ENCODE data around the gene EIF1AD.
"Not testable (repeated sequence)": the region's sequence is repeated elsewhere in the genome, so short reads cannot be mapped to it uniquely, and the experiment has no call there.

Gene EIF1AD

DNA sequence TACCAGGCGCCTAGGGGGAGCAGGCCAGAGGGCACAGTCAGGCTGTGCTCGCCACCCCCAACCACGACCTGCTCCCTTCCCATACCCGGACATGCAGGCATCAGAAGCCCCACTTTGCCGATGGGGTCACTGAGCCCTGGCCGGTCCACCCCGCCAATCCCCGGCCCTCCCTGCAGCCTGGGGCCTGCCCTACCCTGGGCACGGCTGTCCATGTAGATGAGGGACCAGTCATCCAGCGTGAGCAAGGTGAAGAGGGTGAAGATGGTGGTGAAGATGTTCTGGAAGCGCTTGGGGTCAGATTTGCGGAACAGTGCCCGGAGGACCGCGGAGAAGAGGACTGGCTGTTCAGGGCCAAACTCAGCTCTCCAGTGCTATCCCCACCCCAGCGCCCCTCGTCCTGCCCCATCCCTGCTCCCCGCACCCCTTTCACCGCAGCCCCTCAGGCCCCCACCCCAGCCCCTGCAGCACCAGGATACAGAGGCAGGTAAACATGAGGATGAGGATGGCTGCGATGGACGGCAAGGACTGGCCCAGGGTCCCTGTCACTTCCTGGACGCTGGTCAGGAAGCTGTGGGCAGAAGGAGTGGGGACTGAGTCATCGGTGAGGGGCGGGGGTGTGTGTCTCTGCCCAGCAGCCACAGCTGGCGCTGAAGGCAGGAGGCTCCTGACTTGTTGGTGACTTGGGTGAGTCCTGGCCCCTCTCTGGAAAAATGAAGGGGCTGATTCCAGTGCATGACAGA lies 18.8 kb upstream of the EIF1AD start:
- DNase-seq, result no peak

DNA sequence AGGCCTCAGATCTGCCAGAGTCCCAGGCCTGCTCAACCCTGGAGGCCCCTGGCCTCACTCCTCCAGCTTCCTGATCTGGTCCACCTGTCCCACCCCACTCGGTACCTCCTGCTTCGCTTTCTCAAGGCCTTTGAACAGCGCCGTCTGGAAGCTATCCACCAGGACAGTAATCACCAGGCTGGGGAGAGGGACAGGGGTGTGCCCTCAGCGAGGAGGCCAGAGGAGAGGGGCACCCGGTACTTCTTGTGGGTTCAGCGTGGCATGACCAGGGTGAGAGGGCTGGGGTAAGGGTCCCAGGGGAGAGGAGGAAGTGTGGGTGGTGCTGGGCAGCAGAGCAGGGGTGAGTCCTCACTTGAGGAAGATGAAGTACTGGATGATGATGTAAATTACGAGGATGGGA lies 18.3 kb upstream of the EIF1AD start:
- DNase-seq, result no peak

DNA sequence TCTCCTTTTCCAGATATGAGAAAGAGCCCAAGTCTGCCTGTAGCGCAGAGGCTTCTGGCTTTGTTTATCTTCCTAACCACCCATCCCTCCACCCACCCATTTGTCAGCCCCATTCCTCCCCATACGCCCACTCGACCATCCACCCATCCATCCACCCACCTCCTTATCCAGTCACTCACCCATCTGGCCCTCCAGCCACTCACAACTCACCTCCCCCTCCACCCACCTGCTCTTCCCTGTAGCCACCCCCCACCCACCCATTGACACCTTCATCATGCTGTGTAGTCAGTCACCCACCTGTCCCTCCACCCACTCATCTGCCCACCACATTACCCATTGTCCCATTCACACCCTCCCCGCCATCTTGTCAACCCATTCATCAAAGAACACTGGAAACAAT lies 15.4 kb upstream of the EIF1AD start:
- no peak for DNase-seq

DNA sequence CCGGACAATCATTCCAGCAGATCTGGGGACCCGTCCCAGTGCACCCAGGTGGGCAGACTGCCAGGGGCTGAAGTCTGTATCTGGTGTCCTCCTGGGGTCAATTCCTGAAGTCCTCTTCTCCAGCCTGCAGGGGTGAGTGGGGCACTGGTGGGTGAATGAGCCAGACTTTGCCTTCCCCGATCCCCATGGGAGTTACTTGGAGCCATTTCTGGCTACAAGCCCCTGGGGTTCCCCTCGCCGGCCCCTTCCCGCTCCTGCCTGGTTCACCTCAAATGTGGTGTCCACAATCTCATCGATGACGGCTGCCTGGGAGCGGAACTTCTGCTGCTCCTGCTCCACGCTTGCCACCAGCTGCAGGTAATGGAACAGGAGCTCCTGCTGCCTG lies 14.8 kb upstream of the EIF1AD start:
- no peak for DNase-seq

DNA sequence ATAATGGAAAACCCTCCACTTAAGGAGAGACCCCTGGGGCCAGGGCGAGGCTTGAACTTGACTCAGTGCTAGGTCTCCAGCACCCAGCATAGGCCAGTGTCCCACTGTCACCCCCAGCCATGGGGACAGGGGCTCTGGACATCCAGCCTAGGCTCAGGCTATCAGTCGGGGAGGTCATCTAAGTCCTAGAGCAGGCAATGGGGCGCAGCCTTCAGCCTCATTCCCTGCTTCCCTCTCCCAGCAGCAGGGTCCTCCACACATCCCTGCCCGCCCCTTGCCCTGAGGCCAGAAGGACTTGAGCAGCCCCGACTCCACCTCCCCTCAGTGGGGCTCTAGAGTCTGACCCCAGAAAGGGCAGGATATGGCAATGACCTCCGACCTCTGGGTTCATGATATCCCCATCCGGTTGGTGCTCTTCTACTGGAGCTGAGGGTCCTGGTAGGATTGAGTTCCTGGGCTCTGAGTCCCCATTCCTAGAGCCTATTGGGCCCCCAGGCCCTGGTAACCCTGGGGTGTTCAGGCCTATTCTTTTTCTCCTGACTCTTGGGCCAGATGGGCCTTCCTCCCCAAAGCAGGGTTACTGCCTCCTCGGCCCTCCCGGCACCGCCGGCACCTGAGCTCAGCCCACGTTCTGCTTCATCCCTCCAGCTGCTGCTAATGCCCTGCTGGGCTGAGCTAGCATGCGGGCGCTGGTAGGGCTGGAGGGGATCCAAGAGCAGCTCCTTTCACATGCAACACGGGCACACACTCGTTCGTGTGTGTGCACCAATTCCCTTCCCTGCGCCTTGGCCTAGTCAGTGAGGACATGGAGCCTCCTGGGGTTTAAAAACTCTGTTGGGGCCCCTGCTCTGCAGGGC lies 14.2 kb upstream of the EIF1AD start:
- DNase-seq, result no peak

DNA sequence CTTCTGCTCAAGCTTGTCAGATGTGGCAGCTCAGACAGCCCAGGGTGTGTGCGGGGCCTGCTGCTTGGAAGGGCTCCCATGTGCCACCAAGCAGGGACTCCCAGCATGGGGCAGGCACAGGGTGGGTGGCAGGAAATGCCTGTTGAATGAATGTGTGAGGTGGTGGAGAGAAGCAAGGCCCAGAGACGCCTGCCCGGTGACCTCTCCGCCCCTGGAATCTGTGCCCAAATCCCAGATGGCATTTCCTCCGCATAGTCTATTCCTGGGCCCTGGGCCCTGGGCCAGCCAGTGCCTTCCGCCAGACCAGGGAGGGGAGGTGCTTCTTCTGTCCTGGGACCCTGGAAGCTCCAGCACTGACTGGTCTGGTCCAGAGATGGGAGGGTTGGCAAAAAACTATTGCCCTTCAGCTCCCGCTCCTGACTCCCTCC lies 13.5 kb upstream of the EIF1AD start:
- no peak for DNase-seq

DNA sequence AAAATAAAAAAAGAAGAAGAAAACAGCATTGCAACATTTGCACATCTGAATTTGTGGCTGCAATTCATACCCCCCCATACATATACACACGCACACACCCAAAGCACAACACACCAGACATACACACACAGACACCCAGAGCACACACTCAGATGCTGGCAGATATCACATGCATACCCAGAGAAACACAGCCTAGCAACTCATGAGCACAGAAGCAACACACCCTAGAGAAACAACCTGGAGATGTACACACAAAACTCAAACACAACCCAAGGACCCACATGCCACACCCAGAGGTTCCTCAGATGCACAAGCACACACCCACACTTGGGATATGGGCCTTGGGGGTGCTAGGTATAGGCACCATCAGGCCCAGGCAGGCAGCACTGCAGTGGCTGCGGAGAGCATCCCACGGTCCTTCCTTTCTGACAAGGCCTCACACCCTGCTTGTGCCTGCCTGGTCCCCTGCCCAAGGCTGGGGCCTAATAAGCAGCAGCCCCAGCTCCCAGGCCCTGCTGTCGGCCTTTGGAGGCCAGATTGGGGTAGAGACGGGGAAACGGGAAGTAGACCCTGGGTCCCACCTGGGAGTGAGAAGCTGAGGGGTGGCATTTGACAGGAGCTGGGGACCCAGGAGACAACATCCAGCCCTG lies 13.0 kb upstream of the EIF1AD start:
- no peak for DNase-seq

DNA sequence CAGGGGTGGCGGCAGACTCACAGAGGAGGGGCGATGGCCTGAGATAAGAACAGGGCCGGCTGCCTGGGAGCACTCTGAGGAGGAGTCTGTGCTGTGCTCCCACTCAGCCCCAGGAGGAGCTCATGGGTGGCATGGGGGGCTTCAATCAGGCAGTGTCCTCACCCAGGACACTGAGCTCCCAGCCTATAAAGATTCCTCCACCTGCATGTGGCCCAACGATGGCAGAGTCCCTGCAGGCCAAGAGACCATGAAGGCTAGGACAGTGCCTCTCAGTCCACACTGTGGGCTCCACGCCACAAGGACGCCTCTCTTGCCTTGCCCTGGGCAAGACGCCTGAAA lies 11.8 kb upstream of the EIF1AD start:
- DNase-seq, result no peak

DNA sequence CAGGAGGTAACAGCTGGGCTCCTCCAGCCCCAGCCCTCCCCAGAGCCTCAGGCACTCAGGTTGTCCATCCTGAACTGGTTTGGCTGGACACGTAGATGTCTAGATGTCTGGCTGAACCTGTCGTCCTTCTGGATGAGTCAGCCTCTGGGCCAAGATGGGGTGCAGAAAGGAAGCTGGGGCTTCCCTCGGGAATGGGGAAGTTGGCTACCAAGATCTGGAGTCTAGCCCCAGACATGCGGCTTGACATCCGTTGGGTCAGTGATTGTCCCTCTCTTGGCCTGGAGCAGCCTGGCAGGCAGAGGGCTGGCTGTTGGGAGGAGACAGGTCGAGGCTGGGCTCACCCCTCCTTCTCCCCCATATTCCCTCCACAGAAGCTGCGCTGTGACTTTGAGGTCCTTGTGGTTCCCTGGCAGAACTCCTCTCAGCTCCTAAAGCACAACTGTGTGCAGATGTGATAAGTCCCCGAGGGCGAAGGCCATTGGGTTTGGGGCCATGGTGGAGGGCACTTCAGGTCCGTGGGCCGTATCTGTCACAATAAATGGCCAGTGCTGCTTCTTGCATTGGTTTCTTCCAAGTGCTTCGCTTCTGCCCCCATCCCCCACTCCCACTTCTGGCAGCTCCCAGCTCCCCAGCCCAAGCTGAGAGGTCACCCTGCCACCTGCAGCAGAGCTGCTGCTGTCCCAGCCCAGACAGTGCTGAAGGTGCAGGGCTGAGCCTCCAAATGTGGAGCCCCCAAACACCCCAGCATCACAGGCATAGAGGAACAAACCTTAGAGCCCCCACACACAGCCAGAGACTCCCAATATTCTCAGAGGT lies 11.2 kb upstream of the EIF1AD start:
- no peak for DNase-seq

DNA sequence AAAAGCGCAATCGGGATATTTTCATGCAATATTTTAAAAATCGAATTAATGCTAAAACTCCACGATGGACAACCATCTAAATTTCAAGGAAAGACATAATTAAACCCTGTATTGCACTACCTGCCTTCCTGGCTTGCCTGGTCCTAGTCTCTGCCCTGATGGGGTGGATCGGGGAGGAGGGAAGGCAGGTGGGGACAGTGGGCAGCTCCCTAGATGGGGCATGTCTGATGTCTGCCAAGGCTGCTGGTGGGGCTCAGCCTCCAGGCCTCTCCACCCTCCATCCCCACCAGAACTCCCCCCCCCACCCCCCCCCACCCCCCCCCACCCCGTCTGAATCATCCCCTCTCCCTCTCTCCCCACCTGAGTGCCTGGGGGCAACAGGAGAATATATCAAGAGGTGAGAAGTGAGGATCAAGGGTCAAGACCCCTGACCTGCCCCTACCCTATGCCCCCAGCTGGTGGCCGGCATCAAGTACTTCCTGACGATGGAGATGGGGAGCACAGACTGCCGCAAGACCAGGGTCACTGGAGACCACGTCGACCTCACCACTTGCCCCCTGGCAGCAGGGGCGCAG lies 10.5 kb upstream of the EIF1AD start:
- no peak for DNase-seq

DNA sequence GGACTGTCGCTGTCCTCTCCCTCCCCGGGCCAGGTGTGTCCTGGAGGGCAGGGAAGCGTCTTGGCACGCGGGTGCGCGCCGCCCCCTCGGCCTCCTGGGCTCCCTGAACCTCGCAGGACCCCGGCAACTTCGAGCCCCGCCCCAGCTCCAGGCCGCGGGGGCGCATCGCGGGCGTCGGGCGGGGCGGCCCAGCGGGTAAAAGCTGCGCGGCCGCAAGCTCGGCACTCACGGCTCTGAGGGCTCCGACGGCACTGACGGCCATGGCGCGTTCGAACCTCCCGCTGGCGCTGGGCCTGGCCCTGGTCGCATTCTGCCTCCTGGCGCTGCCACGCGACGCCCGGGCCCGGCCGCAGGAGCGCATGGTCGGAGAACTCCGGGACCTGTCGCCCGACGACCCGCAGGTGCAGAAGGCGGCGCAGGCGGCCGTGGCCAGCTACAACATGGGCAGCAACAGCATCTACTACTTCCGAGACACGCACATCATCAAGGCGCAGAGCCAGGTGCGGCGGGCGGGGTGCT lies 9.9 kb upstream of the EIF1AD start, which contains the start of gene CST6:
Gene CST6, plus strand, starts transcription at position 224 of the 519 bp plus-strand sequence. Its CDS starts 37 bp downstream, at position 261.
- DNase-seq, result no peak

DNA sequence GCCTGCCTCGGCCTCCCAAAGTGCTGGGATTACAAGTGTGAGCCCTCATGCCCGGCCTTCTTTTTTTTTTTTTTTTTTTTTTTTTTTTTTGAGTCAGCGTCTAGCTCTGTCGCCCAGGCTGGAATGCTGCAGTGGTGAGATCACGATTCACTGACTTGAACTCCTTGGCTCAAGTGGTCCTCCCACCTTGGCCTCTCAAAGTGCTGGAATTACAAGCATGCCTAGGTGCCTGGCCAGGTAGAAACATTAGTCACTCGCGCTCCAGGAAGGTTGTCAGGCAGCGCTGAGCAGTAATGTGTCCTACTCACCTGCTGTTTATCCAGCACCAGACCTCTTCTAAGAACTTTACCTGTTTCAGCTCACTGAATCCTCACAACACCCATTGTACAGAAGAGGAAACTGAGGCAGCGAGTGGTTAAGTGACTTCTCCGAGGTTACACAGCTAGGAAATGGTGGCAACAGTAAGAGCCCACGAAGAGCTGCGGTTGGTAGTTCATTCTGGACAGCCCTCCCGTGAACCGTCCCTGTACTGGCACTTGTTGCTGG lies 9.4 kb upstream of the EIF1AD start:
- DNase-seq, result no peak

DNA sequence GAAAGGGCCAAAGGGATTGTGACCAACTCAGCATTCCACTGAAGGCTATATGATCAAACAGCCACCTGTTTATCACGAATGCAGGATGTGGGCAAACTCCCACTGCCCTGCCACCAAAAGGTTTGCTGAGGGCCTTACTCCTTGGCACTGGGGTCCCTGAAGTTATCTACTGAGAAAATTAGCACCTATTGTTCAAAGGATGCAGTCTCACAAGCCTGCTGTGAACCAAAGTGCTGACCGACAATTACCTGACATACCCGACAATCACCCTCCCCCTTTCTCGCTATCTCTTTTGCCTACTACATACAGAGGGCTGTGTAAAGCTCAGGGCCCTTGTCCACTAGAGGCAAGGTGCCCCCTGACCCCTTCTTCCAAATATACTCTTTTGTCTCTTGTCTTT lies 8.1 kb upstream of the EIF1AD start:
- DNase-seq, result not testable (repeated sequence)

DNA sequence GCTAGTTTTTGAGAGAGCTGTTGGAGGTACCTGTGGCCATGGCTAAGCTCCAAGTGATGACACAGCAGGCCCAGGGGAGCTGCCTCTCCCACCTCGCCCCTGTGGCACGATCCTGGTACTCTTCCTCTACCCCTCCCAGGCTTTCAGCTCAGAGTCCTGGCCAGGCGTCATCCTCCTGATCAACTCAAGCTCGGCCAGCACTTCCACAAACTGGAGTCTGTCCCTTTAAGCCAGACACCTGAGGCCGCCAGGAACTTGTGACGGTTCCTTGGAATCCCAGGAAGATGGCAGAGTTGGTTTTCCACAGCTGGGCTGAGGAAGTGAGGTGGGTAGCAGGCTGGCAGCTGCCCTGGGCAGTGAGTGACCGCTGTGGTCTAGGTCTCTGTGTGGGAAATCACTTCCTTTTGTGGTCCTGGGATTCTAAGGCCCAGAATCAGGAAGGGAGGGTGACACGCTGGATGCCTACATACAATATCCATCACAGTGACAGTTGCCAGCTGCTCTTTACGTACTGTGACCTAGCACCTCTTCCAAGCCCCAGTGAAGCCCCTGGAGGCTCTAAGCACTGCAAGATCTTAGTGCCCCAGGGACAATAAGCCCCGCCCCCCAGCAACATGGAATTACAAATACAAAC lies 6.6 kb upstream of the EIF1AD start:
- no peak for DNase-seq

DNA sequence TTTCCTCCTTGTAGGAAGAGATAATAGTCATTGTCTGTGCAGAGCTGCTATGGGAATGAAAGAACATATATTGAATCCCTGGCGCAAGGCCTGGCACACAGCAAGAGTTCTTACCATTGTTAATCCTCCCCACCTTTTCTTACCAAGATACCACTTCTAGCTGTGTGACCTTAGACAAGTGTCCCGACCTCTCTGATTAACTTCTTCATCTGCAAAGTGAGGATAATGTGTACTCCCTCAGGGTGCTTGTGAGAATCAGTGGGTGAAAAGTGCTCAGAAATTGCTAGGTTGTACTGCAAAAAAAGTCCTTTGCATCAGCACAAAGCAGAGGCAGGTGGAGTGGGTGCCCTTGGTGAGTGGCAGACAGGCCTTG lies 6.1 kb upstream of the EIF1AD start:
- no peak for DNase-seq

DNA sequence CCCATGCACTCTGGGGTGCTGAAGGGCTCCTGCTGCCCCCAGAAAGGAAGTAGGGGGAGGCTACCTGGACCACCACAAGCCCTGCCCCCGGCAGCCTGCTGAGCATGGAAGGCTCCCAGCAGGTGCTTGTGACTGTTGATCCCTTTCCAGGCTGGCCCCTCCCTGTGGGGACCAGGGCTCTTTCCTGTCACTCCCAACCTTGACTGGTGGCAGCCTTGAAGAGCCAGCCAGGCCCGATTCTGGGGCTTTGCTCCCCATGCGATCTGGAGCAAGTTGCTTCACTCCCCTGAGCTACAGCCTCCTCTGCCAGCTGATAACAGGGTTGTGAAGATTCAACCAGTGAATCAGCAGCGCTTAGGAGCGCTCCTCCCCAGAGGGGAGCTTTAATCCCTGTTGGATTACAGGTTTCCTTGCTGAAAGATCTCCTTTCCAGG lies 5.3 kb upstream of the EIF1AD start:
- DNase-seq, result no peak

DNA sequence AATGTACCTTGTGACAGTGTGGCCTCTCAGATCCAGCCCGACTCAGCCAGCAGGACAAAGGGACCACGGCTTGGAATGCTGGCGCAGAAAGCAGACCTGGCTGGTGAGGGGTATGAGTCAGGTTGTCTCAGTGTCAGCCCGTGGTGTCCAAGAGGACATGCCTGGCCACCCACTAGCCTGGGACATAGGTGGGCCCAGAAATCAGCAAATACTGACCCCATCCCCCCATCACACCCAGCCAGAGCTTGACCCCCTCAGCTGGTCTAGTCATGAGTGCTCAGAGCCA lies 4.9 kb upstream of the EIF1AD start:
- no peak for DNase-seq

DNA sequence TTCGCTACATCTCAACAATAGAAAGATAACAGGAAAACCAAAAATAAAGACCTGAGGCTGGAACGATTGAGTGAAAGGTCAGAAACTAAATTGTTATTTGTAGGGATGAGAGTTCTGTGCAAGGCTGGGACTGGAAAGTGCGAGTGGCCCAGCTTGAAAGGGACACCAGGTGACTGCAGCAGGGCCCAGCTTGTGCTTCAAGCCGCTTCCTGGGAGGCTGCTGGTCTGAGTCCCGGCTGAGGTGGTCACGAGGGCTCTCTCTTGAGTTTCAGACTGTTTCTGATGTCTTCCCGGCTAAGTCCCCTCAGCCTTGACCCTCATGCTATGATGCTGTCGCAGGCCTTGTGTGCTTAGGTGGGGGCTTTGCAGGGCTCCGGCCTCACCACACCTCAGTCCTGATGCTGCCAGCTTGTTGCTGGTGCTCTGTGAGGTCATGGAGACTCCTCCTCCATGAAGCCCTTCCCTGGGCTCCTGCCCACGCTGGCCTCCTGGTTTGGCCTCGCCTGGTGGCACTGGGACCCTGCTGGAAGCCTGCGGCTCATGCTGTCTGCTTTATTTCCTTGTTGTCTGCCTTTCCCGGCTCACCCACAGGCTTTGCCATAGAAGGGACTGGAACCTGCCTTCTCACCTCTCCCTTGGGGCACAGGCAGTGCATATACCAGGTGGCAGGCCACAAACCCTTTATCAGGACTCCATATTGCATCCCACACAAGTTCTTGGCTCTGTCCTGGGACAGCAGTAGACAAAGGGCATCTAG lies 4.4 kb upstream of the EIF1AD start:
- DNase-seq, result no peak

DNA sequence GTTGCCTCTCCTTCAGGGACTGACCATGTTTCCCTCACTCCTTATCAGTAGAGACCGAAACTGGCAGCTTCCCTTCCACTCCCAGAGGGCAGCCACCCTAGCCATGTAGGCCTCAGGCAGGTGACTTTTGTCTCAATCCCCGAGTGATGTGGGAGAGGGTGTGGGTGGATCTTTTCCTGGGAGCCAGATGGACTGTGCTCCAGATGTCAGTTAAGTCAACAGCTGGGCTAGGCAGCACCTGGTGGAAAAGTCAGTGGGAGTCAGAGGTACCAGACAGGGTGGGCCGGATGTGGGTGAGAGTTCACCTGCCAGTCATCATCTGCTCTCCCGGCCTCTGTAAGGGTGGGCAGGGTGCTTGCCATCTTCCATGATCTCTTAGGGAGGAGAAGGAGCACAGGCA lies 2.2 kb upstream of the EIF1AD start:
- DNase-seq, result no peak

DNA sequence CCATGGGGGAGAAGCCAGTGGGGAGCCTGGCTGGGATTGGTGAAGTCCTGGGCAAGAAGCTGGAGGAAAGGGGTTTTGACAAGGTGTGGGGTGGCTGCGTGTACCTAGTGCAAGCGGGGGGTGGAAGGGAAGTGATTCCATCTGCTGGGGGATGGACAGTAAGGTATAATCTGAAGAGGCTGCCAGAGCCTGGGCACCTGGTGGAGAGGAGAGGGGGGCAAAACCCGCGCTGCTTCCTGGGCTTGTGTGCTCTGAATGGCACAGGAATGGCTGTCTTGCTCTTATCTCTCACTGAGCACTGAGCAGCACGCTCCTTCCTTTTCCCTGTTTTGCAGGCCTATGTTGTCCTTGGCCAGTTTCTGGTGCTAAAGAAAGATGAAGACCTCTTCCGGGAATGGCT lies 1.3 kb upstream of the EIF1AD start:
- no peak for DNase-seq

DNA sequence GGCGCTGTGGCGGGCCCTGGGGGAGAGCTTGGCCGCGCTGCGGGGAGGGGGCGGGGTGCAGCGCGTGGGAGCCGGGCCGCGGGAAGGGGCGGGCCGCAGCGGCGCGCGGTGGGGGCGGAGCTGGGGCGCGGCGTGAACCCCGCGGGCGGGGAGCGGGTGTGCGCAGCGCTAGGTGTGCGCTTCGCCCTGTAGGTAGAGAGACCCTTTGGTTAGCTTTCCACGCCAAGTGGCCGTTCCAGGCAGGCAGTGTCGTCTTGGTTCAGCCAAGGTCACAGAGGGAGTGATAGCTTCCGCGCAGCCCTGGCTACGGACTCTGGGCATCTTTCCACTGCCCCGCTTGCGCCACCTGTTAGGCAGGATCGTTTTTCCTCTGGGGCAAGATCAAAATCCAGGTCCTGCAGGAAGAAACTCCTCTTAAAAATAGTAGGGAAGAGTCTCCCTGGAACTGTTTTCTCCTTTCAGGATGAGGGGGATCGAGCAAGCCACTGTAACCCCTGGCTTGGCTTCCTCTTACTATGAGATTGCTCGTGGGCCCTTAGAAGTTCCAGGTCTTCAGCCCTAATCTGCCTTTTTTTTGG lies 780 bp upstream of the EIF1AD start:
- no peak for DNase-seq

Data from retina (tissue), 1 donor.